WTC11 (cell line): ENCODE measurements around the gene ECE1. TPM values are rescaled to one million over a fixed set of nuclear protein-coding genes. Genes with fewer than 3 reads are reported as not detected.
"Not testable (repeated sequence)": the region's sequence is repeated elsewhere in the genome, so short reads cannot be mapped to it uniquely, and the experiment has no call there.

Source experiments
- ATAC-seq: fragments of 200-7000 bp; cut with Tn5 transposase; 2 replicates; pipeline ENCODE4 v1.10.0; 2021; ENCODE audit warnings: mild to moderate bottlenecking, moderate library complexity
- CTCF ChIA-PET: fragments of 300-600 bp; sonication (Branson Sonifier 250); formaldehyde crosslinking; loops from one replicate; lab custom pipeline; 2021; ENCODE audit warnings: antibody characterized with exemption; lab: Charles Lee
- POLR2A ChIA-PET: fragments of 350-600 bp; sonication (Branson Sonifier 250); formaldehyde crosslinking; loops from one replicate; lab custom pipeline; 2021; ENCODE audit warnings: antibody characterized with exemption; lab: Charles Lee
- DNase-seq: peaks from one replicate; pipeline ENCODE4 v3.0.0; 2021; ENCODE audit warnings: low spot score
- H3K27ac Mint-ChIP-seq: 2 replicates; pipeline ENCODE4 v1.8.0; 2021; ENCODE audit warnings: mixed read lengths
- H3K27me3 Mint-ChIP-seq: 2 replicates; pipeline ENCODE4 v1.8.0; 2021; ENCODE audit warnings: low read depth, mild to moderate bottlenecking, moderate library complexity, mixed read lengths
- H3K36me3 Mint-ChIP-seq: 2 replicates; pipeline ENCODE4 v1.8.0; 2021; ENCODE audit warnings: mixed read lengths
- H3K4me1 Mint-ChIP-seq: 2 replicates; pipeline ENCODE4 v1.8.0; 2022; ENCODE audit warnings: mixed read lengths
- H3K4me3 Mint-ChIP-seq: 2 replicates; pipeline ENCODE4 v1.8.0; 2021; ENCODE audit warnings: mild to moderate bottlenecking, moderate library complexity, mixed read lengths
- H3K9me3 Mint-ChIP-seq: 2 replicates; pipeline ENCODE4 v1.8.0; 2021; ENCODE audit warnings: mixed read lengths
- AFF4 ChIP-seq: sonication (generic); formaldehyde crosslinking; IDR thresholded peaks from 2 replicates; pipeline ENCODE4 v1.8.1; 2023; ENCODE audit warnings: mild to moderate bottlenecking, missing genetic modification reagents, borderline replicate concordance
- ARID4B ChIP-seq: sonication (generic); formaldehyde crosslinking; IDR thresholded peaks from 2 replicates; pipeline ENCODE4 v1.8.0; 2023; ENCODE audit warnings: missing genetic modification reagents, mild to moderate bottlenecking, borderline replicate concordance
- CREM ChIP-seq: sonication (generic); formaldehyde crosslinking; IDR thresholded peaks from 2 replicates; pipeline ENCODE4 v1.8.1; 2022; ENCODE audit warnings: mild to moderate bottlenecking, missing genetic modification reagents, moderate library complexity
- MAX ChIP-seq: sonication (generic); formaldehyde crosslinking; IDR thresholded peaks from 2 replicates; pipeline ENCODE4 v1.8.0; 2022; ENCODE audit warnings: mild to moderate bottlenecking, missing genetic modification reagents
- MLX ChIP-seq: sonication (generic); formaldehyde crosslinking; IDR thresholded peaks from 2 replicates; pipeline ENCODE4 v1.8.1; 2023; ENCODE audit warnings: mild to moderate bottlenecking, missing genetic modification reagents, moderate library complexity
- NR1H2 ChIP-seq: sonication (generic); formaldehyde crosslinking; IDR thresholded peaks from 2 replicates; pipeline ENCODE4 v1.9.0; 2021; ENCODE audit warnings: mild to moderate bottlenecking, moderate library complexity, missing genetic modification reagents
- ZNF263 ChIP-seq: sonication (generic); formaldehyde crosslinking; IDR thresholded peaks from 2 replicates; pipeline ENCODE4 v1.8.1; 2022; ENCODE audit warnings: low read depth, mild to moderate bottlenecking, moderate library complexity, missing genetic modification reagents
- ZNF281 ChIP-seq: sonication (generic); formaldehyde crosslinking; IDR thresholded peaks from 2 replicates; pipeline ENCODE4 v1.8.0; 2023; ENCODE audit warnings: mild to moderate bottlenecking, missing genetic modification reagents
- ZNF317 ChIP-seq: sonication (generic); formaldehyde crosslinking; IDR thresholded peaks from 2 replicates; pipeline ENCODE4 v1.8.1; 2023; ENCODE audit warnings: low read depth, mild to moderate bottlenecking, moderate library complexity, missing genetic modification reagents, borderline replicate concordance
- ZNF396 ChIP-seq: fragments of 250-450 bp; sonication (Bioruptor Pico); IDR thresholded peaks from 2 replicates; pipeline ENCODE4 v1.8.0; 2021; ENCODE audit warnings: mild to moderate bottlenecking, moderate library complexity, borderline replicate concordance
- ZNF416 ChIP-seq: fragments of 250-450 bp; sonication (Bioruptor Pico); IDR thresholded peaks from 2 replicates; pipeline ENCODE4 v1.9.0; 2021; ENCODE audit warnings: mild to moderate bottlenecking, inconsistent platforms
- ZSCAN18 ChIP-seq: fragments of 250-450 bp; sonication (Bioruptor Pico); IDR thresholded peaks from 2 replicates; pipeline ENCODE4 v2.1.2; 2022; ENCODE audit warnings: mild to moderate bottlenecking, moderate library complexity
- total RNA-seq: library from RNA; stranded (reverse); gene quantifications from 3 replicates; pipeline ENCODE4 v1.2.3, GENCODE V29; 2021
- TF ChIP-seq, protein P1 (sequence below): fragments of 250-450 bp; sonication (Bioruptor Pico); IDR thresholded peaks from 2 replicates; pipeline ENCODE4 v1.9.0; 2021; ENCODE audit warnings: mild to moderate bottlenecking
- TF ChIP-seq, protein P2 (sequence below): fragments of 250-450 bp; sonication (Bioruptor Pico); IDR thresholded peaks from 2 replicates; pipeline ENCODE4 v1.8.0; 2021; ENCODE audit warnings: mild to moderate bottlenecking

The ECE1 gene
- total RNA-seq, 1 experiment from 2014 or later = 45.0 TPM

DNA sequence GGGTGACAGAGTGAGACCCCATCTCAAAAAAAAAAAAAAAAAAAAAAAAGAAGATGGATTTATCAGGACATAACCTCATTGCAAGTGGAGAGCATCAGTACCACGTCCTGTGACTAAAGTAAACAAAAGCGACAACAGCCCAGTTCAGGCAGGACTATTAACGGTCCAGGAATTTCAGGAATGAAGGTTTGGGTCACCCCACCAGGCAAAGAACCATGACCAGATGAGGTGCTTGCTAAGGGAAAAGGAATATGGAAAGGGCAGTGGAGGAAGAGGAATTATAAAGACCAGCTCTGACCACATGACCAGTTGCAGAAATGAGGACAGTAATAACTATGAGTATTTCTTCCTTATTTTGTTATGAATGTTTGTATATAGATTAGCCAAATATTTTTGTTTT, 78.1 kb downstream of the ECE1 start:
- Mint-ChIP-seq H3K27me3 (no peaks in the 10 kb centered on the region), H3K36me3 (no peaks in the 10 kb centered on the region), H3K4me3 (no peak overlapping the region), H3K9me3 (no peaks in the 10 kb centered on the region), H3K27ac (no peak overlapping the region), H3K4me1 (peaks cover 4% of the 10 kb centered on the region; the same call in 1 of the 2 replicates)
- POLR2A ChIA-PET = interaction anchor here (0.5 kb wide), 1 partner anchor 156 kb away, joined by 3 read pairs; no protein-coding TSS in a partner anchor
- 0 out of 2 replicates have a peak, but pooled peaks have one; percentile 20 for ATAC-seq
- CTCF ChIA-PET = interaction anchor here (1.3 kb wide), 1 partner anchor 158 kb away, joined by 4 read pairs; no protein-coding TSS in a partner anchor
- TF ChIP-seq ZNF263 (CRISPR knock-in tag) = no peak
- TF ChIP-seq CREM (CRISPR knock-in tag) = no peak
- TF ChIP-seq ZNF396 = no peak
- no peak for TF ChIP-seq ZNF416 (CRISPR knock-in tag)
- no peak for TF ChIP-seq NR1H2 (CRISPR knock-in tag)
- TF ChIP-seq ARID4B = no peak
- TF ChIP-seq, protein P1, sequence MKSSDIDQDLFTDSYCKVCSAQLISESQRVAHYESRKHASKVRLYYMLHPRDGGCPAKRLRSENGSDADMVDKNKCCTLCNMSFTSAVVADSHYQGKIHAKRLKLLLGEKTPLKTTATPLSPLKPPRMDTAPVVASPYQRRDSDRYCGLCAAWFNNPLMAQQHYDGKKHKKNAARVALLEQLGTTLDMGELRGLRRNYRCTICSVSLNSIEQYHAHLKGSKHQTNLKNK (CRISPR knock-in tag) = no peak
- no peak for DNase-seq

DNA sequence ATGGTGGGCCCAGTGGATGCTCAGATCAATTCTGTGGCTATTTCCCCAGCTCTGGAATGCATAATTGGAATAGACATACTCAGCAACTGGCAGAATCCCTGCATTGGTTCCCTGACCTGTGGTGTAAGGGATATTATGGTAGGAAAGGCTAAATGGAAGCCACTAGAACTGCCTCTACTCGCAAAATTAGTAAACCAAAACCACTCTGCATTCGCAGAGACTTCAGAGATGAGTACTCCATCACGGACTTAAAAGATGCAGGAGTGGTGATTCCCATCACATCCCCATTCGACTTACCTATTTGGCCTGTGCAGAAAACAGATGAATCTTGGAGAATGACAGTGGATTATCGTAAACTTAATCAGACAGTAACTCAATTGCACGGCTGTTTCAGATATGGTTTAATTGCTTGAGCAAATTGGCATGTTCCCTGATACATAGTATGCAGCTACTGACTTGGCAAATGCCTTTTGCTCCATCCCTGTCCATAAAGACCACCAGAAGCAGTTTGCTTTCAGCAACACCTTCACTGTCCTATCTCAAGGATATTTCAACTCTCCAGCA, 82.0 kb downstream of the ECE1 start:
- H3K4me1 Mint-ChIP-seq, H3K27ac Mint-ChIP-seq, DNase-seq, POLR2A ChIA-PET, ATAC-seq, H3K4me3 Mint-ChIP-seq, H3K36me3 Mint-ChIP-seq, H3K27me3 Mint-ChIP-seq, H3K9me3 Mint-ChIP-seq: not testable (repeated sequence)
- CTCF ChIA-PET = interaction anchor here (1.9 kb wide), 1 partner anchor 10 kb away, joined by 9 read pairs; no protein-coding TSS in a partner anchor

GRCh38 chr1:21206117-21206516, 84.1 kb downstream of the ECE1 start:
- H3K27me3 Mint-ChIP-seq = no peaks in the 10 kb centered on the region
- no peak overlapping the region for H3K27ac Mint-ChIP-seq
- H3K36me3 Mint-ChIP-seq = no peaks in the 10 kb centered on the region
- no peaks in the 10 kb centered on the region for H3K9me3 Mint-ChIP-seq
- CTCF ChIA-PET = interaction anchor here (0.9 to 1.4 kb wide), 3 partner anchors 11 to 162 kb away, joined by 3 to 14 read pairs (median 6); no protein-coding TSS in a partner anchor
- ATAC-seq (no peak), DNase-seq (no peak)
- H3K4me3 Mint-ChIP-seq = no peak overlapping the region
- POLR2A ChIA-PET = no interaction called here
- no peaks in the 10 kb centered on the region for H3K4me1 Mint-ChIP-seq
- TF ChIP-seq MAX (no peak), AFF4 (CRISPR knock-in tag) (no peak), MLX (CRISPR knock-in tag) (no peak), ZNF281 (no peak), ZSCAN18 (no peak), ZNF317 (CRISPR knock-in tag) (no peak), NR1H2 (CRISPR knock-in tag) (no peak), ZNF416 (CRISPR knock-in tag) (no peak)
- TF ChIP-seq, protein P2, sequence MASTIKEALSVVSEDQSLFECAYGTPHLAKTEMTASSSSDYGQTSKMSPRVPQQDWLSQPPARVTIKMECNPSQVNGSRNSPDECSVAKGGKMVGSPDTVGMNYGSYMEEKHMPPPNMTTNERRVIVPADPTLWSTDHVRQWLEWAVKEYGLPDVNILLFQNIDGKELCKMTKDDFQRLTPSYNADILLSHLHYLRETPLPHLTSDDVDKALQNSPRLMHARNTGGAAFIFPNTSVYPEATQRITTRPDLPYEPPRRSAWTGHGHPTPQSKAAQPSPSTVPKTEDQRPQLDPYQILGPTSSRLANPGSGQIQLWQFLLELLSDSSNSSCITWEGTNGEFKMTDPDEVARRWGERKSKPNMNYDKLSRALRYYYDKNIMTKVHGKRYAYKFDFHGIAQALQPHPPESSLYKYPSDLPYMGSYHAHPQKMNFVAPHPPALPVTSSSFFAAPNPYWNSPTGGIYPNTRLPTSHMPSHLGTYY (CRISPR knock-in tag) = no peak
